Measurements from ENCODE around the gene IQSEC3.
"Not testable (repeated sequence)": the region's sequence is repeated elsewhere in the genome, so short reads cannot be mapped to it uniquely, and the experiment has no call there.

Gene IQSEC3

GRCh38 chr12:181921-182320 lies 115.4 kb downstream of the IQSEC3 start:
- H3K9me3 Mint-ChIP-seq: no peaks in the 10 kb centered on the region
- no peaks in the 10 kb centered on the region for H3K27me3 Mint-ChIP-seq (ENCODE audit: low read depth)
- no peaks in the 10 kb centered on the region for H3K36me3 Mint-ChIP-seq (ENCODE audit: low read depth)
- H3K4me3 Mint-ChIP-seq: no peak overlapping the region
- peaks cover 1% of the 10 kb centered on the region for H3K4me1 Mint-ChIP-seq (ENCODE audit: low read depth)
- no peak overlapping the region for H3K27ac Mint-ChIP-seq

DNA sequence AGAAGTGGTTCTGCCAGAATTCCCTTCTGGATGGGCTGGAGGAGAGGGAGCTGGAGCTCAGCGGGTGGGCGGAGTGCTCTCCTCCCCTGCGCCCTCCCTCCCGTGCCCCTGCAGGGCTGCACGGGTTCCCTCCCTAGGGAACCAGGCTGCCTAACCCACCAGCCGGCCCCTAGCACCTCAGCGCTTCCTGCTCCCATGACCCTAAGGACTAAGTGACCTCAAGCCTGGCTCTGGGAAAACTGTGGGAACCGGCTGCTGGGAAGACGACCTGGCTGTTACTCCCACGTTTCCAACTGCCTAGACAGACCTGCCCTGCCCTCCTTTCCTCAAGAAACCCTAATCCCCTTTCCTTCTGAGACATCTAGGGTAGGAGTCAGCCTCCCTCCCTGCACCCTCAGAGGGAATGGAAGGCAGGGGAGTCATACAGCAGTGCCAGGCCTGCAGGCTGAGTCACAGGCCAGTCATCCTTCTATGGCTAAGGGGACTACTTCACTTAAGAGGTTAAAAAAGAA lies 115.9 kb downstream of the IQSEC3 start:
- peaks cover 1% of the 10 kb centered on the region for H3K4me1 Mint-ChIP-seq (ENCODE audit: low read depth)
- H3K36me3 Mint-ChIP-seq (ENCODE audit: low read depth): no peaks in the 10 kb centered on the region
- H3K27me3 Mint-ChIP-seq (ENCODE audit: low read depth): no peaks in the 10 kb centered on the region
- no peaks in the 10 kb centered on the region for H3K9me3 Mint-ChIP-seq
- H3K27ac Mint-ChIP-seq: no peak overlapping the region
- no peak overlapping the region for H3K4me3 Mint-ChIP-seq

- H3K4me1 Mint-ChIP-seq (ENCODE audit: low read depth): peaks cover 4% of the 10 kb centered on the region
- no peaks in the 10 kb centered on the region for H3K36me3 Mint-ChIP-seq (ENCODE audit: low read depth)
- no peaks in the 10 kb centered on the region for H3K9me3 Mint-ChIP-seq
- H3K4me3 Mint-ChIP-seq: no peak overlapping the region
- H3K27me3 Mint-ChIP-seq (ENCODE audit: low read depth): peaks cover 1% of the 10 kb centered on the region
- no peak overlapping the region for H3K27ac Mint-ChIP-seq
Observed at GRCh38 chr12:184811-185575, 118.4 kb downstream of the IQSEC3 start.

GRCh38 chr12:185576-185955 lies 119.0 kb downstream of the IQSEC3 start:
- peaks cover 5% of the 10 kb centered on the region for H3K27me3 Mint-ChIP-seq (ENCODE audit: low read depth)
- H3K4me3 Mint-ChIP-seq: no peak overlapping the region
- no peaks in the 10 kb centered on the region for H3K9me3 Mint-ChIP-seq
- H3K36me3 Mint-ChIP-seq (ENCODE audit: low read depth): no peaks in the 10 kb centered on the region
- H3K27ac Mint-ChIP-seq: no peak overlapping the region
- H3K4me1 Mint-ChIP-seq (ENCODE audit: low read depth): peaks cover 2% of the 10 kb centered on the region

GRCh38 chr12:186006-186625 lies 119.5 kb downstream of the IQSEC3 start:
- Mint-ChIP-seq H3K4me1 (ENCODE audit: low read depth) (peaks cover 2% of the 10 kb centered on the region), H3K36me3 (ENCODE audit: low read depth) (no peaks in the 10 kb centered on the region), H3K9me3 (no peaks in the 10 kb centered on the region), H3K4me3 (no peak overlapping the region), H3K27ac (no peak overlapping the region), H3K27me3 (ENCODE audit: low read depth) (peaks cover 5% of the 10 kb centered on the region)

DNA sequence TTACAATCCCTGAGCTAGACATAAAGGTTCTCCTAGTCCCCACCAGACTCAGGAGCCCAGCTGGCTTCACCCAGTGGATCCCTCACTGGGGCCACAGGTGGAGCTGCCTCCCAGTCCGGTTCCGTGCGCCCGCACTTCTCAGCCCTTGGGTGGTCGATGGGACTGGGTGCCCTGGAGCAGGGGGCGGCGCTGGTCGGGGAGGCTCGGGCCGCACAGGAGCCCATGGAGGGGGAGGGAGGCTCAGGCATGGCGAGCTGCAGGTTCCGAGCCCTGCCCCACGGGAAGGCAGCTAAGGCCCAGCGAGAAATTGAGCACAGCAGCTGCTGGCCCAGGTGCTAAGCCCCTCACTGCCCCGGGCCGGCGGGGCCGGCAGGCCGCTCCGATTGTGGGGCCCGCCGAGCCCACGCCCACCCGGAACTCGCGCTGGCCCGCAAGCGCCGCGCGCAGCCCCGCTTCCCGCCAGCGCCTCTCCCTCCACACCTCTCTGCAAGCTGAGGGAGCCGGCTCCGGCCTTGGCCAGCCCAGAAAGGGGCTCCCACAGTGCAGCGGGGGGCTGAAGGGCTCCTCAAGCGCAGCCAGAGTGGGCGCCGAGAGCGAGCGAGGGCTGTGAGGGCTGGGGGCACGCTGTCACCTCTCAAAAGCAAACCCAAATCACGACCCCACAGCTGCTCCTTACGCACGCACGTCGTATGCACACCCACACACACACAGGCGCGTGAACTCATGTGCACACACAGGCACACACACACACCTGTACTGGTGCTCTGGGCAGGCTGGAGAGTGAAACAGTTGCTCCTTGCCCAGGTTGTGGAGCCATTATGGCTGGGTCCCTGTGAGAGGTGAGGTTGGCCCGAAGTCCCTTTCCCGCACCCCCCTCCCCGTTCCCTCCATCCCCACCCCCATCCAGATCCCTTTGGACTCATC lies 121.7 kb downstream of the IQSEC3 start:
- H3K27ac Mint-ChIP-seq; H3K4me1 Mint-ChIP-seq (ENCODE audit: low read depth); H3K27me3 Mint-ChIP-seq (ENCODE audit: low read depth); H3K36me3 Mint-ChIP-seq (ENCODE audit: low read depth); H3K9me3 Mint-ChIP-seq: not testable (repeated sequence)
- peak overlapping the region; percentile 69 for H3K4me3 Mint-ChIP-seq

GRCh38 chr12:188910-189621 lies 122.5 kb downstream of the IQSEC3 start:
- Mint-ChIP-seq H3K4me1 (ENCODE audit: low read depth) (peaks cover 2% of the 10 kb centered on the region), H3K9me3 (no peaks in the 10 kb centered on the region), H3K27me3 (ENCODE audit: low read depth) (peaks cover 5% of the 10 kb centered on the region), H3K36me3 (ENCODE audit: low read depth) (no peaks in the 10 kb centered on the region), H3K4me3 (peak overlapping the region; percentile 69), H3K27ac (no peak overlapping the region)

- Mint-ChIP-seq H3K4me1 (ENCODE audit: low read depth) (peaks cover 2% of the 10 kb centered on the region), H3K4me3 (no peak overlapping the region), H3K9me3 (no peaks in the 10 kb centered on the region), H3K27me3 (ENCODE audit: low read depth) (peaks cover 5% of the 10 kb centered on the region), H3K36me3 (ENCODE audit: low read depth) (no peaks in the 10 kb centered on the region), H3K27ac (no peak overlapping the region)
Observed at GRCh38 chr12:189622-189962, 123.0 kb downstream of the IQSEC3 start.

- no peaks in the 10 kb centered on the region for H3K36me3 Mint-ChIP-seq (ENCODE audit: low read depth)
- no peak overlapping the region for H3K27ac Mint-ChIP-seq
- peaks cover 2% of the 10 kb centered on the region for H3K4me1 Mint-ChIP-seq (ENCODE audit: low read depth)
- peaks cover 5% of the 10 kb centered on the region for H3K27me3 Mint-ChIP-seq (ENCODE audit: low read depth)
- no peaks in the 10 kb centered on the region for H3K9me3 Mint-ChIP-seq
- no peak overlapping the region for H3K4me3 Mint-ChIP-seq
Observed at GRCh38 chr12:190881-191280, 124.3 kb downstream of the IQSEC3 start.

GRCh38 chr12:191541-191940 lies 125.0 kb downstream of the IQSEC3 start:
- Mint-ChIP-seq H3K27me3 (ENCODE audit: low read depth) (peaks cover 5% of the 10 kb centered on the region), H3K9me3 (no peaks in the 10 kb centered on the region), H3K4me1 (ENCODE audit: low read depth) (peaks cover 2% of the 10 kb centered on the region), H3K36me3 (ENCODE audit: low read depth) (no peaks in the 10 kb centered on the region), H3K4me3 (no peak overlapping the region), H3K27ac (no peak overlapping the region)

DNA sequence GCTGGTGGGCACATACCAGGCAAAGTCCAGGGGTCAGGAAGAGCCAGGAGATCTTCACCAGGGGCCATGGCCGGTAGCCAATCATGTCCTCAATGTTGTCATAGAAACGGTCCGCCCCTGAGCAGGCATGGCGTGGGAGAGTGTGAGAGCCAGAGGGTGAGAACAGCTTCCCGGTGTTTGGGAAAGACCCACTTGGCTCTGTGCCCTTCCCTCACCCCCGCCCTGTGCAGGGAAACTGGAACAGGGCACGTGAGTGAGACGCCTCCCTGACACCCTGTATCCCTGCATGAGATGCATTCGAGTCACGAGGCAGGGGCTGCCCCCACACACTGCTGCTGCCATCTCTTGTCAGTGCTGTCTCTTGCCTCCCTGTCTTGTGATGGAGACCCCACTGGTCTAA lies 126.7 kb downstream of the IQSEC3 start:
- Mint-ChIP-seq H3K9me3 (no peaks in the 10 kb centered on the region), H3K4me1 (ENCODE audit: low read depth) (peaks cover 2% of the 10 kb centered on the region), H3K27ac (no peak overlapping the region), H3K36me3 (ENCODE audit: low read depth) (no peaks in the 10 kb centered on the region), H3K4me3 (no peak overlapping the region), H3K27me3 (ENCODE audit: low read depth) (peaks cover 9% of the 10 kb centered on the region)

- Mint-ChIP-seq H3K36me3 (ENCODE audit: low read depth) (no peaks in the 10 kb centered on the region), H3K27ac (no peak overlapping the region), H3K4me3 (no peak overlapping the region), H3K9me3 (no peaks in the 10 kb centered on the region), H3K27me3 (ENCODE audit: low read depth) (peaks cover 9% of the 10 kb centered on the region), H3K4me1 (ENCODE audit: low read depth) (no peaks in the 10 kb centered on the region)
Observed at GRCh38 chr12:194276-194675, 127.7 kb downstream of the IQSEC3 start.

- H3K9me3 Mint-ChIP-seq: no peaks in the 10 kb centered on the region
- no peaks in the 10 kb centered on the region for H3K4me1 Mint-ChIP-seq (ENCODE audit: low read depth)
- H3K36me3 Mint-ChIP-seq (ENCODE audit: low read depth): no peaks in the 10 kb centered on the region
- H3K27ac Mint-ChIP-seq: no peak overlapping the region
- no peak overlapping the region for H3K4me3 Mint-ChIP-seq
- H3K27me3 Mint-ChIP-seq (ENCODE audit: low read depth): peaks cover 6% of the 10 kb centered on the region
Observed at GRCh38 chr12:195156-195555, 128.6 kb downstream of the IQSEC3 start.

DNA sequence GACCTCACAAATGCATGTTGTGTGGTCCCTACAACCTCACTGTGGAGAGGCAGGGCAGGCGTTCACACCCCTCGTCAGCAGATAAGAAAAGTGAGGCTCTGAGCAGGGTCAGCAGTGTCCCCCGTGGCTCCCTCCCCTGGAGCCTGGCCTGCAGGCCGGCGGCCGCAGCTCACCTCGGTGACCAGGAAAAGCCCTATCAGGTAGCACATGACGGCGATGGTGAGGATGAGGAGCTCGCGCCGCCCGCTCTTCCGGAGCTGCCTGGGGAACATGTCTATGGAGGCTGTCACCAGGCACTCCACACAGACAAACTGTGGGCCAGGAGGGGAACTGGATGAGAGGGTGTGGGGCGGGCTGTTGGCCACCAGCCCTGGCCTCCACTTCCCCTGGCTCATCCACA lies 129.4 kb downstream of the IQSEC3 start:
- H3K9me3 Mint-ChIP-seq: no peaks in the 10 kb centered on the region
- H3K27me3 Mint-ChIP-seq (ENCODE audit: low read depth): peaks cover 4% of the 10 kb centered on the region
- no peak overlapping the region for H3K27ac Mint-ChIP-seq
- H3K36me3 Mint-ChIP-seq (ENCODE audit: low read depth): no peaks in the 10 kb centered on the region
- H3K4me1 Mint-ChIP-seq (ENCODE audit: low read depth): no peaks in the 10 kb centered on the region
- H3K4me3 Mint-ChIP-seq: no peak overlapping the region
